Kidney epithelial cell (primary cell): ENCODE results near the gene PCBP3. TPM values are rescaled to one million over a fixed set of nuclear protein-coding genes. Genes with fewer than 3 reads are reported as not detected.
"Not testable (repeated sequence)": the region's sequence is repeated elsewhere in the genome, so short reads cannot be mapped to it uniquely, and the experiment has no call there.

Experiments used
- DNase-seq: peaks from one replicate; pipeline ENCODE4 v3.0.0-alpha.2; 2010; ENCODE audit warnings: low read depth
- H3K27me3 ChIP-seq: 2 replicates; pipeline ENCODE4 v1.6.0; 2011; ENCODE audit warnings: low read length; ENCODE audit not compliant: control insufficient read depth, insufficient read depth
- H3K36me3 ChIP-seq: 2 replicates; pipeline ENCODE4 v1.5.1; 2011; ENCODE audit warnings: low read length; ENCODE audit not compliant: control insufficient read depth, insufficient read depth
- H3K4me3 ChIP-seq: 2 replicates; pipeline ENCODE4 v1.5.1; 2011; ENCODE audit warnings: low read depth, mild to moderate bottlenecking, control low read depth, low read length
- CTCF ChIP-seq: IDR thresholded peaks from 2 replicates; pipeline ENCODE4 v1.5.1; 2011; ENCODE audit warnings: mild to moderate bottlenecking, moderate library complexity, low read length, control low read depth, inconsistent platforms; ENCODE audit not compliant: insufficient read depth, poor library complexity, severe bottlenecking
- total RNA-seq: library from RNA; depleted of rRNA; stranded (reverse); fragments of >200 nt; gene quantifications from 2 replicates; pipeline ENCODE4 v1.2.3, GENCODE V29; 2015

The PCBP3 gene
- total RNA-seq, 1 donor from 2014 or later: 1.3 TPM

DNA sequence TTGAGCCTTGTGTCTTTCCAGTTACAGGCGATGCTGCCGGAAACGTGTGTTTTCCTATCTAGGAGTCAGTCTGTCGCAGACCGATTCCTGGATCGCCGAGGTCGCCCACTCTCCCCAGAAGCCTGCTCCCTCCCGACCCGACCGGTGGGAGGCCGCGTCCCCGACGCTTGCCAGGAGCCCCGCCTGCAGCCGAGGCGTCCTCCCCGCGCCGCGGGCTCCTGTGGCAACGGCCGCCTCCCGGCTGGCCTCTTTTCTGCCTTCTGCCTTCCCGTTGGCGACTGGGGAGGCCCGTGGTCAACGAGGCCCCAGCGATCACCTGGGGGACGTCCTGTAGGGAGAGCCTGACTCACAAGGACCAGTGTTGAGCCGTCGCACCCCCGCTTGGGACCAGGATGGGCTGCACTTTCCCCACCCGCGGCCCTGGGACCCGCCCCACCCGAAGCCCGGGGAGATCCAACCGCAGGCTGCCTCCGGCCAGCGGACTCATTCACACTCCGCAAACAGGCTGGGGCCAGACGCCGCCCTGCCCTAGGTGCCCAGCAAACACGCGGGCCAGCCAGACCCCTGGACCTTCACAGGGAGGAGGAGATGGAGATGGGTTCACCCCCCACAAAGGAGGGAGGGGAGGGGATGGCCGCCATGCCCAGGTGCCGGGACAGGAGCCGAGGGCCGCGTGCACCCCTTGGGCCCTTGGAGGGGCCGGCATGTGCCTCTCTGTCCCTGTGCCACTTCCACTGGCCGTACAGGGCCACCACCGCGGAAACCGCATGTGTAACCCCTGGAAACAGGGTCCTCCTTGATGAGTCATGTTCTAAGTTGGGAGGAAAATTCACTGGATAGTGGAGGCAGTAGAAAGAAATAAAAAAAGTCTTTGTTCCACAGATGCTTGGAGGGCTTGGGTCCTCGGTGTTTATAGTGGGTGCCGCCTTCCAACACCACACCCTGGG lies 330.8 kb downstream of the PCBP3 start:
- no peak for TF ChIP-seq CTCF
- peak overlapping the region; percentile 42 for H3K4me3 ChIP-seq
- no peak for DNase-seq
- H3K27me3 ChIP-seq: peaks cover 4% of the 10 kb centered on the region
- H3K36me3 ChIP-seq: no peaks in the 10 kb centered on the region

- Histone ChIP-seq H3K36me3 (no peaks in the 10 kb centered on the region), H3K27me3 (peaks cover 6% of the 10 kb centered on the region), H3K4me3 (no peak overlapping the region)
- DNase-seq: no peak
- no peak for TF ChIP-seq CTCF
Measured at GRCh38 chr21:45975020-45975666, 331.6 kb downstream of the PCBP3 start.

DNA sequence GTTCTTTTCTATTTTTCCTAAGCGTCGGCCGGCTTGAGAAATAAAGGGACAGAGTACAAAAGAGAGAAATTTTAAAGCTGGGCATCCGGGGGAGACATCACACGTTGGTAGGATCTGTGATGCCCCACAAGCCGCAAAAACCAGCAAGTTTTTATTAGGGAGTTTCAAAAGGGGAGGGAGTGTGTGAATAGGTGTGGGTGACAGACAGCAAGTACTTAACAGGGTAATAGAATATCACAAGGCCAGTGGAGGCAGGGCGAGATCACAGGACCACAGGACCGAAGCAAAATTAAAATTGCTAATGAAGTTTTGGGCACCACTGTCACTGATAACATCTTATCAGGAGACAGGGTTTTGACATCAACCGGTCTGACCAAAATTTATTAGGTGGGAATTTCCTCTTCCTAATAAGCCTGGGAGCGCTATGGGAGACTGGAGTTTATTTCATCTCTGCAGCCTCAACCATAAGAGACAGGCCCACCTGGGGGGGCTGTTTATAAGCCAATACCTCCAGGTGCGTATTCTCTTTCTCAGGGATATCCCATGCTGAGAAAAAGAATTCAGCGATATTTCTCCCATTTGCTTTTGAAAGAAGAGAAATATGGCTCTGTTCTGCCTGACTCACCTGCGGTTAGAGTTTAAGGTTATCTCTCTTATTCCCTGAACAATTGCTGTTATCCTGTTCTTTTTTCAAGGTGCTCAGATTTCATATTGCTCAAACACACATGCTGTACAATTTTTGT lies 332.3 kb downstream of the PCBP3 start:
- not testable (repeated sequence) for H3K4me3 ChIP-seq

DNA sequence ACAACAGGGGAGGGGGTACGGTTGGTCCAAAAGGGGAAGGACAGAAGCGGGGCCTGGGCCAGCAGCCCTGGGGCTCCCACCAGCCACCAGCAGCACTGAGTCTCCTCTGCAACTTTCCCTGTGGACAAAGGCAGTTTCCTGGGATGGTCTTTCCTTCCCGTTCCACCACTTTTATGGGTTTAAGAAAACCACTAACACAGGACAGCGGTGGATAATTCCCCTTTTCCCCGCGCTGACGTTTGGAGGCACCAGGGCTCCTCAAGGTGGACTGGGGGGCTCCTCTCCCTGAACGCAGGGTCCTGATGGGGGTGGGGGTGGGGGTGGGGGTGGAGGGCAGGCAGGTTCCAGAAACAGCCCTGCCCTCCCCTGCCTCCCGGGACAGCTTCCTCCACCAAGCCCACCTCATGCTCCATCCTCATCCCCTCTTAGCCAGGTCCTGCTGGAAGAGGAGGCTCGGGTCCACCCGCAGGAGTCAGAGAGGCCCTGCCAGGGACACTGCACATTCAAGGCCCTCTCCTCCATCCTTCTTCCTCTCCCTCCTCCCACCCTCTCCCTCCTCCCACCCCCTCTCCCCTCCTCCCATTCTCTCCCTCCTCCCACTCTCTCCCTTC lies 333.3 kb downstream of the PCBP3 start:
- no peak overlapping the region for H3K4me3 ChIP-seq
- no peaks in the 10 kb centered on the region for H3K36me3 ChIP-seq
- TF ChIP-seq CTCF: no peak
- DNase-seq: no peak
- H3K27me3 ChIP-seq: peaks cover 6% of the 10 kb centered on the region

More for the DNA sequence above, 332.3 kb downstream of the PCBP3 start:
- not testable (repeated sequence) for H3K36me3 ChIP-seq, H3K27me3 ChIP-seq, DNase-seq

GRCh38 chr21:45977396-45977795 lies 333.9 kb downstream of the PCBP3 start:
- TF ChIP-seq CTCF: no peak
- peaks cover 6% of the 10 kb centered on the region for H3K27me3 ChIP-seq
- H3K36me3 ChIP-seq: no peaks in the 10 kb centered on the region
- H3K4me3 ChIP-seq: no peak overlapping the region
- DNase-seq: no peak

DNA sequence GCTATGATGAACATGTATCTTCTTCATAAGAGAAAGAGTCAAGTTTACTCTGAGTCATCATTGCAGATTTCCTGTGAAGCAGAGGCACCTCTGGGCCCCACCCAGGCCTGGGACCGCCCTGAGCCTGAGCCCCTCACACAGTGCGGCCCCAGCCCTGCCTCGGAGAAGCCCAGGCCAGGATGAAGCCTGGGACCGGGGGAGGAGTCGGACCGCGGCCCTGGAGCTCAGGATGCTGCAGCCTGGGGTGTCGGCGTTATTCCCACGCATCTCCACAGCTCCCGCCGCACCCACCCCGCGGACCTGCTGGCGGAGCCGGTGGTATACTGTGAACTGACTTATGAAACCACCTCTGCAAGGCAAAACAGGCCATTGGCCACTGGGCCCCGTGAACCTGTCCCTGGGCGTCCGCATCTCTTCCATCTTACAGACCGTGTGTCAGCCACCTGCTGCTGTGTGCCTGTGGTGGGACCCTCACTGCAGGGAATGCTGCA lies 335.7 kb downstream of the PCBP3 start:
- Histone ChIP-seq H3K4me3 (no peak overlapping the region), H3K36me3 (no peaks in the 10 kb centered on the region), H3K27me3 (peaks cover 4% of the 10 kb centered on the region)
- DNase-seq: no peak
- no peak for TF ChIP-seq CTCF
